ENCODE measurements around the gene JAM2.
"Not testable (repeated sequence)": the region's sequence is repeated elsewhere in the genome, so short reads cannot be mapped to it uniquely, and the experiment has no call there.

The JAM2 gene

GRCh38 chr21:25615880-25616279 lies 23.2 kb upstream of the JAM2 start:
- H3K4me3 ChIP-seq (replicated peaks; ENCODE audit: low read depth, low read length): no peak overlapping the region
- no peak for TF ChIP-seq CTCF (IDR thresholded peaks at IDR 0.05; ENCODE audit: low read depth, low read length, missing control alignments)
- DNase-seq (ENCODE audit: extremely low read depth, low read depth): no peak

- no peak for DNase-seq (ENCODE audit: extremely low read depth, low read depth)
- TF ChIP-seq CTCF (IDR thresholded peaks at IDR 0.05; ENCODE audit: low read depth, low read length, missing control alignments): no peak
- H3K4me3 ChIP-seq (replicated peaks; ENCODE audit: low read depth, low read length): no peak overlapping the region
Observed at GRCh38 chr21:25619198-25619597, 19.9 kb upstream of the JAM2 start.

GRCh38 chr21:25624511-25624910 lies 14.5 kb upstream of the JAM2 start:
- no peak for TF ChIP-seq CTCF (IDR thresholded peaks at IDR 0.05; ENCODE audit: low read depth, low read length, missing control alignments)
- H3K4me3 ChIP-seq (replicated peaks; ENCODE audit: low read depth, low read length): no peak overlapping the region
- DNase-seq (ENCODE audit: extremely low read depth, low read depth): no peak

- no peak for DNase-seq (ENCODE audit: extremely low read depth, low read depth)
- no peak for TF ChIP-seq CTCF (IDR thresholded peaks at IDR 0.05; ENCODE audit: low read depth, low read length, missing control alignments)
- no peak overlapping the region for H3K4me3 ChIP-seq (replicated peaks; ENCODE audit: low read depth, low read length)
Observed at GRCh38 chr21:25625036-25625435, 14.0 kb upstream of the JAM2 start.

- DNase-seq (ENCODE audit: extremely low read depth, low read depth); H3K4me3 ChIP-seq (replicated peaks; ENCODE audit: low read depth, low read length): not testable (repeated sequence)
Observed at GRCh38 chr21:25625776-25626555, 13.1 kb upstream of the JAM2 start.

- TF ChIP-seq CTCF (IDR thresholded peaks at IDR 0.05; ENCODE audit: low read depth, low read length, missing control alignments): no peak
- no peak for DNase-seq (ENCODE audit: extremely low read depth, low read depth)
- H3K4me3 ChIP-seq (replicated peaks; ENCODE audit: low read depth, low read length): no peak overlapping the region
Observed at GRCh38 chr21:25626757-25627156, 12.3 kb upstream of the JAM2 start.

- no peak overlapping the region for H3K4me3 ChIP-seq (replicated peaks; ENCODE audit: low read depth, low read length)
- TF ChIP-seq CTCF (IDR thresholded peaks at IDR 0.05; ENCODE audit: low read depth, low read length, missing control alignments): no peak
- DNase-seq (ENCODE audit: extremely low read depth, low read depth): no peak
Observed at GRCh38 chr21:25632296-25632695, 6.8 kb upstream of the JAM2 start.

Data from HFF-Myc (cell line).